Lower leg skin (tissue), 4 donors: ENCODE results near the gene TMEM242. TPM values are rescaled to one million over a fixed set of nuclear protein-coding genes. Genes with fewer than 3 reads are reported as not detected.

Experiments used
- DNase-seq, 2 donors: peaks; one replicate each; pipeline ENCODE4 v3.0.0-alpha.2; 2019; ENCODE audit warnings: low spot score in 2 of 2
- H3K4me3 ChIP-seq: fragments of 200-600 bp; sonication (generic); 2 replicates; pipeline ENCODE4 v1.5.1; 2017; ENCODE audit warnings: mild to moderate bottlenecking, low read depth; ENCODE audit not compliant: poor library complexity, severe bottlenecking
- POLR2A ChIP-seq, 2 donors: fragments of 450-650 bp; IDR thresholded peaks; one replicate each; pipeline ENCODE4 v1.6.1; 2016 to 2017; ENCODE audit warnings: antibody characterized with exemption in 2 of 2, mild to moderate bottlenecking in 1 of 2, moderate library complexity in 1 of 2
- WGBS, 2 donors: methylation state at CpG; one replicate each; pipeline ENCODE4 v1.1.5; 2018; 5-methylcytosine and 5-hydroxymethylcytosine counted together
- intact Hi-C: fragments of 100-400 bp; cut with DNase I; formaldehyde crosslinking; loops from one replicate; pipeline ENCODE4 v1.15.0; 2023; ENCODE audit warnings: low total_unique reads
- total RNA-seq, 4 donors: library from RNA; depleted of rRNA; stranded (reverse); fragments of >200 nt; gene quantifications; one replicate each; pipeline ENCODE4 v1.1.0, GENCODE V29; 2016
- TF ChIP-seq, protein P1 (sequence below), 3 donors: fragments of 450-650 bp; IDR thresholded peaks; one replicate each; pipeline ENCODE4 v1.5.1; 2016; ENCODE audit warnings: antibody characterized with exemption in 3 of 3, mild to moderate bottlenecking in 3 of 3, moderate library complexity in 2 of 3

Gene TMEM242
- total RNA-seq, 4 donors from 2014 or later = 4.5 to 6.7 (median 4.8) TPM

DNA sequence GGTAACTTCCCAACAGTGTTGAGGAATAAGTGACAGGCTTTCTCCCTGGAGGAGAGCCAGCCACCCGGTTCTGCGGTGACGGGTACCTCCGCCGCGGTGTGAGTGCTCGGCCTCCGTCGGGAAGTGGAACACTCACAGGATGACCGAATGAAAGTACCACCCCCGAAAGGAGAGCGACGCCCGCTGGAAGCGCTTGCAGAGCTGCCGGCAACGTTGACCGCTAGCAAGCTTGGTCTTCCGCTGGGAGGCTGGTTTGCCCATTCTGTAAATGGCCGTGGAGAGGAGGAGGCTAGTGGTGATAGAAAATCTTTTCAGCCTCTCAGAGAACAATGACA lies 614 bp upstream of the TMEM242 start:
- TF ChIP-seq POLR2A (IDR thresholded peaks at IDR 0.05) = no peak
- TF ChIP-seq, protein P1, sequence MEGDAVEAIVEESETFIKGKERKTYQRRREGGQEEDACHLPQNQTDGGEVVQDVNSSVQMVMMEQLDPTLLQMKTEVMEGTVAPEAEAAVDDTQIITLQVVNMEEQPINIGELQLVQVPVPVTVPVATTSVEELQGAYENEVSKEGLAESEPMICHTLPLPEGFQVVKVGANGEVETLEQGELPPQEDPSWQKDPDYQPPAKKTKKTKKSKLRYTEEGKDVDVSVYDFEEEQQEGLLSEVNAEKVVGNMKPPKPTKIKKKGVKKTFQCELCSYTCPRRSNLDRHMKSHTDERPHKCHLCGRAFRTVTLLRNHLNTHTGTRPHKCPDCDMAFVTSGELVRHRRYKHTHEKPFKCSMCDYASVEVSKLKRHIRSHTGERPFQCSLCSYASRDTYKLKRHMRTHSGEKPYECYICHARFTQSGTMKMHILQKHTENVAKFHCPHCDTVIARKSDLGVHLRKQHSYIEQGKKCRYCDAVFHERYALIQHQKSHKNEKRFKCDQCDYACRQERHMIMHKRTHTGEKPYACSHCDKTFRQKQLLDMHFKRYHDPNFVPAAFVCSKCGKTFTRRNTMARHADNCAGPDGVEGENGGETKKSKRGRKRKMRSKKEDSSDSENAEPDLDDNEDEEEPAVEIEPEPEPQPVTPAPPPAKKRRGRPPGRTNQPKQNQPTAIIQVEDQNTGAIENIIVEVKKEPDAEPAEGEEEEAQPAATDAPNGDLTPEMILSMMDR (IDR thresholded peaks at IDR 0.05) = no peak
- H3K4me3 ChIP-seq = peak overlapping the region; percentile 90
- DNase-seq = peak; percentile 65 to 95
- intact Hi-C loops = no loop called here
- WGBS, 2 donors = 0 to 1% methylated on average over 14 to 20 of the region's 20 CpGs

DNA sequence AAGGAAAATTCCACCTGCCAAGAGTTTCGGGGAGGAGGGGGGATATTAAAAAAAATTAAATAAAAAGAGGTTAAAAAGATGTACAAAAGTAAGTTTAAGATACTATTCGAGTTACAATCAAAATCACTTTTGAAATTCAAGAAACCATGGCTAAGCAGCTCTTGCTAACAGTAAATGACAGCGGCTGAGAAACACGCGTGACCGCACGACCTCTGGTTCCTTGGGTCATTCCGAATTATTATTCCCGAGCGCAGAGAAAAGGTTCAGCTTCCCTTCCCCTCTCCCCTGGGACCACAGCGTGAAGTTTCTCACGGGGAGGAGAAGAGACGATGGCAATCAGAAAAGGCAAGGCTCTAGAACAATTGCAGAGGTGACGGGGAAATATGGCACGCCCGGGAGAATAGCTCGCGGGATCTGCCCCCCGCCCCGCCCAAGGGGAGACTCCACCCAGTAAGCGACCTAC lies 496 bp downstream of the TMEM242 start:
- peak overlapping the region; percentile 90 for H3K4me3 ChIP-seq
- DNase-seq = peak; percentile 74 to 96
- WGBS, 2 donors = 2% methylated on average over 16 to 19 of the region's 21 CpGs
- intact Hi-C loops = no loop called here
- TF ChIP-seq POLR2A (IDR thresholded peaks at IDR 0.05) = no peak
- TF ChIP-seq, protein P1 (IDR thresholded peaks at IDR 0.05) = no peak

DNA sequence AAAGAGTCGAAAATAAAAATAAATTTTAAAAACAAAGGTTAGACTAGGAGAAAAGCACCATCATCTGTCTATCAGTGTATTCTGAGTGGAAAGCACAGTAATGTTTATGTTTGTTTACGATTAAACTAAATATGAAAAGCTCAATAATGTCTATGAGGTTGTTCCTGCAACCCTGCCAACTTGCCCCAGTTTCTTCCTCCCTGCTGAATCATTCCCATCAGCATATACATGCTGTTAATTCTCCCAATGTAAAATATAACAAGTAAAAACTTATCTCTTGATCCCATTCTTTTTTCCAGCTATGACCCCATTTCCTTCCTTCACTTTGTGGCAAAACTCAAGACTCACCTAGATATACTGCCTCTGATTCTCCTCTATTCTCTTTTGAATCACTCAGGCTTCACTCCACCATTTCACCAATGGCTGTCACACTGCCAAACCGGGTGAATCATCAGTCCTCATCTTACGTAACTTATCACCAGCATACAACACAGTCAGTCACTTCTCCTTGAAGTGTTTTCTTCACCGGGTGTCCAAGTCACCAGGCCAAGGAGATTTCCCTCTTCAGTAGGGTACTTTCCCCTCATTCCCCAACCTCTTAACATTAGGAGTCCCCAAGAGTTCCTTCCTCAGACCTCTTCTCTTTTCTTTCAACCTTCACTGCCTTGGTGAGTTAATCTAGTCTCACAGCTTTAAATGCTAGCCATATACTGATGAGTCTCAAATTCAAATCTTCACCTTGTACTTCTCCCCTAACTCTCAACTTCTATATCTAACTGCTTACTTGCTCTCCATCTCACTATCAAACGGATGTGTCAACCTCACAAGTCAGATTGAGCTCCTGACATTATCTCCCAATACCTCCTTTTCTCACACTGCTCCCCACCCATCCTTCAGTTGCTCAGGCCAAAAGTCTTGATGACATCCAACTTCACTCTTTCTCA lies 6.2 kb downstream of the TMEM242 start:
- H3K4me3 ChIP-seq = no peak overlapping the region
- intact Hi-C loops = loop anchor here (5.0 kb wide), 1 partner anchor 350 kb away; no protein-coding TSS in a partner anchor
- no peak for TF ChIP-seq POLR2A (IDR thresholded peaks at IDR 0.05)
- TF ChIP-seq, protein P1 (IDR thresholded peaks at IDR 0.05) = no peak
- DNase-seq = peak; percentile 92 to 96
- WGBS, 2 donors = 34 to 38% methylated on average over 6 of the region's 6 CpGs

DNA sequence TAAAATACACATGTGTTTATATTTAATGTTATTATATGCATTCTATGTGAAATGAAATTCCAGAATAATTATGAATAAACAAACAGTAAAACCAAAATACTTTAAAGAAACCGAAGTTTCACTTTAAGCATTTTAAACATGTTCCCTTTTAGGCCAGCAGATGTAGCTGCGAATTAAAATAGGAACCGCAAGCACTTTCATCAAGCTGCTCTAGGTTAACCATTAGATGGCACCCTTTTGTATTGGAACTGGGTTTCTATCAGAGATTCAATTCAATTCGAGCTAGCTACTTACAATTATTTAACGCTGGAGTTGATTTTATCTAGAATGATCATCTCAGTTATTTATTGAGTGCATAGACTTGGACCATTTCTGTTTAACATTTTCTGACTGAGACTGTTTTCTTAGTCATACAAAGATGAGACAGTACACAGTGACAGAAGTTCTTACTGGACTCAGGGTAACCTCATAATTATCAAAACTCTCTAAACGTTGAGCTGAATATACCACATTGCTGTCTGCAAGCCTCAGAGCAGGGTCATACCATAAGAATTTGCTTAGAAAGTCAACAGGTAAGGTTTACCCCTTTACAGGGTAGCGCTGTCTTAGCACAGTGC lies 8.5 kb downstream of the TMEM242 start:
- intact Hi-C loops = loop anchor here (5.0 kb wide), 1 partner anchor 352 kb away; no protein-coding TSS in a partner anchor
- no peak overlapping the region for H3K4me3 ChIP-seq
- DNase-seq = no peak
- TF ChIP-seq, protein P1 (IDR thresholded peaks at IDR 0.05) = peak in 1 of 3 donors; percentile 58
- TF ChIP-seq POLR2A (IDR thresholded peaks at IDR 0.05) = no peak
- 20% methylated on average over 7 of the region's 7 CpGs for WGBS, 2 donors

DNA sequence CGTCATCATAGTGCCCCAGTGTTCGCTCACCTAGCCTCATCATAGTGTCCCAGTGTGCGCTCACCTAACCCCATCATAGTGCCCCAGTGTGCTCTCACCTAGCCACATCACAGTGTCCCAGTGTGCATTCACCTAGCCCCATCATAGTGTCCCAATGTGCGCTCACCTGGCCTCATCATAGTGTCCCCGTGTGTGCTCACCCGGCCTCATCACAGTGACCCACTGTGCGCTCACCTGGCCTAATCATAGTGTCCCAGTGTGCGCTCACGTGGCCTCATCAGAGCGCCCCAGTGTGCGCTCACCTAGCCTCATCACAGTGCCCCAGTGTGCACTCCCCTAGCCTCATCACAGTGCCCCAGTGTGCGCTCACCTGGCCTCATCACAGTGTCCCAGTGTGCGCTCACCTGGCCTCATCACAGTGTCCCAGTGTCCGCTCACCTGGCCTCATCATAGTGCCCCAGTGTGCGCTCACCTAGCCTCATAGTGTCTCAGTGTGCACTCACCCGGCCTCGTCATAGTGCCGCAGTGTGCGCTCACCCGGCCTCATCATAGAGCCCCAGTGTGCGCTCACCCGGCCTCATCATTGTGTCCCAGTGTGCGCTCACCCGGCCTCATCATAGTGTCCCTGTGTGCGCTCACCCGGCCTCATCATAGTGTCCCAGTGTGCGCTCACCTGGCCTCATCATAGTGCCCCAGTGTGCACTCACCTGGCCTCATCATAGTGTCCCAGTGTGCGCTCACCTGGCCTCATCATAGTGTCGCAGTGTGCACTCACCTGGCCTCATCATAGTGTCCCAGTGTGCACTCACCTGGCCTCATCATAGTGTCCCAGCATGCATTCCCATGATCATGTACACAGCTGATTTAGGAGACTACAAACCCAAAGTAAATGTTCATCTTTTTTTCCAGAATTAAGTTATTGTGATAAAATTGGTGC lies 9.5 kb downstream of the TMEM242 start:
- no peak for DNase-seq
- intact Hi-C loops = no loop called here
- no peak overlapping the region for H3K4me3 ChIP-seq
- TF ChIP-seq, protein P1 (IDR thresholded peaks at IDR 0.05) = no peak
- TF ChIP-seq POLR2A (IDR thresholded peaks at IDR 0.05) = no peak
- WGBS, 2 donors = 82 to 86% methylated on average over 29 of the region's 29 CpGs
